ENCODE data around the gene HEPN1. TPM values are rescaled to one million over a fixed set of nuclear protein-coding genes. Genes with fewer than 3 reads are reported as not detected.
A peak's percentile ranks its signal among the peaks of the same experiment; 100 is the strongest.

HEPN1 gene
- under 1 TPM in 1 of 6 experiments, not detected in 5; 0.18 TPM for total RNA-seq
- long read RNA-seq, transcript HEPN1-201 (1 exons, 1,434 nt): major isoform, 7 of 7 reads
- long read RNA-seq, partial matches to known transcripts: 0 of 7 reads
- long read RNA-seq, other reads (novel, unspliced or antisense): 0 of 7 reads

GRCh38 chr11:124918950-124919349, at the start of gene HEPN1:
Gene HEPN1, plus strand, starts transcription at chr11:124919250.
- Histone ChIP-seq H3K36me3 (no peaks in the 10 kb centered on the region), H3K4me3 (no peak within 1 kb of the TSS), H3K27me3 (no peaks in the 10 kb centered on the region), H3K27ac (no peak within 1 kb of the TSS), H3K9me3 (no peaks in the 10 kb centered on the region), H3K4me1 (peaks cover 0 to 14% (median 0%) of the 10 kb centered on the region in 4 donors)
- peak; percentile 14 to 42 (median 36) for ATAC-seq
- no peak for TF ChIP-seq POLR2A (IDR thresholded peaks at IDR 0.05)
- TF ChIP-seq, protein P1, sequence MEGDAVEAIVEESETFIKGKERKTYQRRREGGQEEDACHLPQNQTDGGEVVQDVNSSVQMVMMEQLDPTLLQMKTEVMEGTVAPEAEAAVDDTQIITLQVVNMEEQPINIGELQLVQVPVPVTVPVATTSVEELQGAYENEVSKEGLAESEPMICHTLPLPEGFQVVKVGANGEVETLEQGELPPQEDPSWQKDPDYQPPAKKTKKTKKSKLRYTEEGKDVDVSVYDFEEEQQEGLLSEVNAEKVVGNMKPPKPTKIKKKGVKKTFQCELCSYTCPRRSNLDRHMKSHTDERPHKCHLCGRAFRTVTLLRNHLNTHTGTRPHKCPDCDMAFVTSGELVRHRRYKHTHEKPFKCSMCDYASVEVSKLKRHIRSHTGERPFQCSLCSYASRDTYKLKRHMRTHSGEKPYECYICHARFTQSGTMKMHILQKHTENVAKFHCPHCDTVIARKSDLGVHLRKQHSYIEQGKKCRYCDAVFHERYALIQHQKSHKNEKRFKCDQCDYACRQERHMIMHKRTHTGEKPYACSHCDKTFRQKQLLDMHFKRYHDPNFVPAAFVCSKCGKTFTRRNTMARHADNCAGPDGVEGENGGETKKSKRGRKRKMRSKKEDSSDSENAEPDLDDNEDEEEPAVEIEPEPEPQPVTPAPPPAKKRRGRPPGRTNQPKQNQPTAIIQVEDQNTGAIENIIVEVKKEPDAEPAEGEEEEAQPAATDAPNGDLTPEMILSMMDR (IDR thresholded peaks at IDR 0.05): no peak
- intact Hi-C loops (cut with DNase I): no loop called here
- 24% methylated on average over 3 of the region's 3 CpGs for WGBS (ENCODE audit: insufficient coverage, low coverage, low lambda C conversion rate, missing lambda C conversion rate)
- DNase-seq: no peak

DNA sequence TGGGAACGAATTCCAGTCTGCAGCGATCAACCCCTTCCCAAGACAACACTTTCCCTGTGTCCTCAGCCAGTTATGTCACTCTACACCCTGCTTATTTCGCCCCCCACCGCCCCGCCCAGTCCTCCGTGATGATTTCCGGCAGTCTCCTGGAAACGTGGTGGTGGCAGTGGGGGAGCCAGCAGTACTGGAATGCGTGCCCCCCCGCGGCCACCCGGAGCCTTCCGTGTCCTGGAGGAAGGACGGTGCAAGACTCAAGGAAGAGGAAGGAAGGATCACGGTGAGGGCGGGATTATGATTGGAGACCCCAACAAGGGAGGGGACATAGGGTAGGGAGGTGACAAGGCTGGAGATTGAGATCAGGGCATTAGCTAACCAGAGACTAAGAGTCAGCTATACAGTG, 49.7 kb upstream of the HEPN1 start:
- Histone ChIP-seq H3K9me3 (no peaks in the 10 kb centered on the region), H3K27me3 (peaks cover 13 to 37% of the 10 kb centered on the region in 2 donors), H3K4me3 (no peak overlapping the region), H3K4me1 (peaks cover 0 to 15% (median 0%) of the 10 kb centered on the region in 4 donors), H3K36me3 (no peaks in the 10 kb centered on the region), H3K27ac (no peak overlapping the region)
- no peak for ATAC-seq
- no peak for TF ChIP-seq POLR2A (IDR thresholded peaks at IDR 0.05)
- TF ChIP-seq, protein P1 (IDR thresholded peaks at IDR 0.05): no peak
- 2% methylated on average over 16 of the region's 16 CpGs for WGBS (ENCODE audit: insufficient coverage, low coverage, low lambda C conversion rate, missing lambda C conversion rate)
- no peak for DNase-seq
- intact Hi-C loops (cut with DNase I): loop anchor here in 1 of 2 donors (10.0 kb wide), 1 partner anchor 225 kb away; no protein-coding TSS in a partner anchor

GRCh38 chr11:124869856-124870387, 49.1 kb upstream of the HEPN1 start:
- WGBS (ENCODE audit: insufficient coverage, low coverage, low lambda C conversion rate, missing lambda C conversion rate): 63% methylated on average over 9 of the region's 14 CpGs
- H3K27ac ChIP-seq: no peak overlapping the region
- intact Hi-C loops (cut with DNase I): loop anchor here in 1 of 2 donors (10.0 kb wide), 1 partner anchor 225 kb away; no protein-coding TSS in a partner anchor
- no peak for DNase-seq
- H3K9me3 ChIP-seq: no peaks in the 10 kb centered on the region
- H3K27me3 ChIP-seq: peaks cover 13 to 34% of the 10 kb centered on the region in 2 donors
- H3K4me3 ChIP-seq: no peak overlapping the region
- TF ChIP-seq, protein P1 (IDR thresholded peaks at IDR 0.05): no peak
- TF ChIP-seq POLR2A (IDR thresholded peaks at IDR 0.05): no peak
- no peak for ATAC-seq
- H3K36me3 ChIP-seq: no peaks in the 10 kb centered on the region
- H3K4me1 ChIP-seq: peaks cover 0 to 15% (median 0%) of the 10 kb centered on the region in 4 donors

GRCh38 chr11:124870430-124870829, 48.6 kb upstream of the HEPN1 start:
- peaks cover 0 to 11% (median 0%) of the 10 kb centered on the region in 4 donors for H3K4me1 ChIP-seq
- H3K36me3 ChIP-seq: no peaks in the 10 kb centered on the region
- DNase-seq (no peak), ATAC-seq (no peak)
- H3K27ac ChIP-seq: no peak overlapping the region
- intact Hi-C loops (cut with DNase I): no loop called here
- TF ChIP-seq POLR2A (IDR thresholded peaks at IDR 0.05): no peak
- TF ChIP-seq, protein P1 (IDR thresholded peaks at IDR 0.05): no peak
- peaks cover 13 to 34% of the 10 kb centered on the region in 2 donors for H3K27me3 ChIP-seq
- no peaks in the 10 kb centered on the region for H3K9me3 ChIP-seq
- WGBS (ENCODE audit: insufficient coverage, low coverage, low lambda C conversion rate, missing lambda C conversion rate): 48% methylated on average over 6 of the region's 7 CpGs
- no peak overlapping the region for H3K4me3 ChIP-seq

All from right lobe of liver (tissue), 6 donors.